ENCODE data around the gene ARHGAP10. TPM values are rescaled to one million over a fixed set of nuclear protein-coding genes. Genes with fewer than 3 reads are reported as not detected.
A peak's percentile ranks its signal among the peaks of the same experiment; 100 is the strongest.

ARHGAP10 gene
- total RNA-seq, 1 donor from 2014 or later = 28.0 TPM

DNA sequence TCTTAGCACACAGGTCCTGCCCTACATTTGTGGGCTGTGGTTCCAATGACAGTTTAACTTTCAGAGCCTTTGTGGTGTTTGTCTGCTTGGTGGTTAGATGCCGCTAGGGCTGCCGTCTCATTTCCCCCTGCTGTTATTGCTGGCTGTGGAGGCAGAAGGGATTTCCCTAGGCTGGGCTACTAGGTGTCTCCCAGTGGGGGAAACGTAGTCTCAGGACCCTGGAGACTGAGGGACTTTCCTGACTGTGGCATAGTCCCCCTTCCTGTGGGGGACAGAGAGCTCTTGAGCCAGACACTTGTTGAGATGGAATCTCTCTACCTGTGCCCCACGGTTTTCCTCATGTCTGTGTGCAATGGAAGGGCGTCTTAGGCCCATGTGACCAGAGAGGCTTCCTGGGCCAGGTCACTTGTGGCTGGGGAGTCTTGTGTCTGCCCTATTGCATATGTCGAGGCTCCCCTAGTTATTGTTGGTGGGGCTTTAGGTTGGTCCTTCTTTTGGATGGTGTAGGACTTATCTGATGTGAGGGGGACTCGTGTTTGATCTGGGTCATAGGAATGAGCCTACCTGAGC is 68.2 kb downstream of the ARHGAP10 start:
- Histone ChIP-seq H3K4me1 (ENCODE audit: insufficient read depth, low read length) (no peaks in the 10 kb centered on the region), H3K36me3 (ENCODE audit: insufficient read depth, low read length) (no peaks in the 10 kb centered on the region), H3K9me3 (ENCODE audit: insufficient read depth, low read depth, low read length) (no peaks in the 10 kb centered on the region), H3K4me3 (ENCODE audit: insufficient read depth, low read depth, low read length) (no peak overlapping the region), H3K9ac (ENCODE audit: low read length) (no peak overlapping the region), H3K79me2 (ENCODE audit: insufficient read depth, low read length) (peaks cover 65% of the 10 kb centered on the region), H3K27ac (ENCODE audit: low read depth, low read length) (no peak overlapping the region), H2AFZ (ENCODE audit: low read depth, low read length) (no peak overlapping the region), H3K27me3 (ENCODE audit: insufficient read depth, low read length) (no peaks in the 10 kb centered on the region), H3K4me2 (ENCODE audit: low read length) (no peak overlapping the region), H4K20me1 (ENCODE audit: insufficient read depth, low read length) (peaks cover 58% of the 10 kb centered on the region)
- Mint-ChIP-seq H3K36me3 (ENCODE audit: low read depth, unreplicated experiment) (peaks cover 2% of the 10 kb centered on the region), H3K4me1 (ENCODE audit: low read depth, unreplicated experiment) (peaks cover 18% of the 10 kb centered on the region), H3K9me3 (ENCODE audit: unreplicated experiment) (peaks cover 1% of the 10 kb centered on the region), H3K4me3 (ENCODE audit: unreplicated experiment) (no peak overlapping the region), H3K27ac (ENCODE audit: unreplicated experiment) (peak overlapping the region; percentile 43), H3K27me3 (ENCODE audit: low read depth, unreplicated experiment) (no peaks in the 10 kb centered on the region)
- DNase-seq (ENCODE audit: low read depth) = peak; percentile 36
- TF ChIP-seq, protein P1, sequence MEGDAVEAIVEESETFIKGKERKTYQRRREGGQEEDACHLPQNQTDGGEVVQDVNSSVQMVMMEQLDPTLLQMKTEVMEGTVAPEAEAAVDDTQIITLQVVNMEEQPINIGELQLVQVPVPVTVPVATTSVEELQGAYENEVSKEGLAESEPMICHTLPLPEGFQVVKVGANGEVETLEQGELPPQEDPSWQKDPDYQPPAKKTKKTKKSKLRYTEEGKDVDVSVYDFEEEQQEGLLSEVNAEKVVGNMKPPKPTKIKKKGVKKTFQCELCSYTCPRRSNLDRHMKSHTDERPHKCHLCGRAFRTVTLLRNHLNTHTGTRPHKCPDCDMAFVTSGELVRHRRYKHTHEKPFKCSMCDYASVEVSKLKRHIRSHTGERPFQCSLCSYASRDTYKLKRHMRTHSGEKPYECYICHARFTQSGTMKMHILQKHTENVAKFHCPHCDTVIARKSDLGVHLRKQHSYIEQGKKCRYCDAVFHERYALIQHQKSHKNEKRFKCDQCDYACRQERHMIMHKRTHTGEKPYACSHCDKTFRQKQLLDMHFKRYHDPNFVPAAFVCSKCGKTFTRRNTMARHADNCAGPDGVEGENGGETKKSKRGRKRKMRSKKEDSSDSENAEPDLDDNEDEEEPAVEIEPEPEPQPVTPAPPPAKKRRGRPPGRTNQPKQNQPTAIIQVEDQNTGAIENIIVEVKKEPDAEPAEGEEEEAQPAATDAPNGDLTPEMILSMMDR (IDR thresholded peaks at IDR 0.05; ENCODE audit: insufficient read depth, low read depth, low read length) = no peak
- TF ChIP-seq EZH2 (IDR thresholded peaks at IDR 0.05; ENCODE audit: insufficient read depth, low read length) = no peak
- no peak for FAIRE-seq

DNA sequence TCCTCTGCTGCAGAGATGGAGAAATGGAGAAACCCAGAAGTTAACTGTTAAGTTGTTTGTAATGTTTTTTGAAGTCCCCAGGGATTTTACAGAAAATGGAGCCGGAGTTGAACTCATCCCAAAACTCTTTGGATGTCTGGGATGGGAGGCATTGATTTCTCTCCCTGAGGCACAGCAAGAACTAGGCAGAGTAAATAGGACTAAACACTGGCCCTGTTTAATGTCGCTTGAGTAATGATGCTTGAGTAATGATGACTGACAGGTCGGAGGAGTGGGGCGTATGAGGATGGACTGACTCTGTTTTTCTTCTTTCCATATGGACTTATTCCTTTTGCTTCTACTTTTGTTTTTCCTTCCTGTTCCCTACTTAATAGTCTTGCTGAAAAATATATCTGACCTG is 69.9 kb downstream of the ARHGAP10 start:
- peaks cover 73% of the 10 kb centered on the region for H3K79me2 ChIP-seq (ENCODE audit: insufficient read depth, low read length)
- peaks cover 63% of the 10 kb centered on the region for H4K20me1 ChIP-seq (ENCODE audit: insufficient read depth, low read length)
- H3K4me3 Mint-ChIP-seq (ENCODE audit: unreplicated experiment) = no peak overlapping the region
- peaks cover 2% of the 10 kb centered on the region for H3K36me3 Mint-ChIP-seq (ENCODE audit: low read depth, unreplicated experiment)
- DNase-seq (ENCODE audit: low read depth) = no peak
- no peaks in the 10 kb centered on the region for H3K27me3 ChIP-seq (ENCODE audit: insufficient read depth, low read length)
- TF ChIP-seq, protein P1 (IDR thresholded peaks at IDR 0.05; ENCODE audit: insufficient read depth, low read depth, low read length) = no peak
- no peak for TF ChIP-seq EZH2 (IDR thresholded peaks at IDR 0.05; ENCODE audit: insufficient read depth, low read length)
- no peaks in the 10 kb centered on the region for H3K27me3 Mint-ChIP-seq (ENCODE audit: low read depth, unreplicated experiment)
- peaks cover 18% of the 10 kb centered on the region for H3K4me1 Mint-ChIP-seq (ENCODE audit: low read depth, unreplicated experiment)
- H3K9ac ChIP-seq (ENCODE audit: low read length) = no peak overlapping the region
- H3K4me2 ChIP-seq (ENCODE audit: low read length) = no peak overlapping the region
- no peaks in the 10 kb centered on the region for H3K4me1 ChIP-seq (ENCODE audit: insufficient read depth, low read length)
- H3K9me3 ChIP-seq (ENCODE audit: insufficient read depth, low read depth, low read length) = no peaks in the 10 kb centered on the region
- H3K27ac Mint-ChIP-seq (ENCODE audit: unreplicated experiment) = no peak overlapping the region
- FAIRE-seq = no peak
- no peak overlapping the region for H3K27ac ChIP-seq (ENCODE audit: low read depth, low read length)
- no peak overlapping the region for H3K4me3 ChIP-seq (ENCODE audit: insufficient read depth, low read depth, low read length)
- H3K36me3 ChIP-seq (ENCODE audit: insufficient read depth, low read length) = no peaks in the 10 kb centered on the region
- H3K9me3 Mint-ChIP-seq (ENCODE audit: unreplicated experiment) = peaks cover 1% of the 10 kb centered on the region
- no peak overlapping the region for H2AFZ ChIP-seq (ENCODE audit: low read depth, low read length)

DNA sequence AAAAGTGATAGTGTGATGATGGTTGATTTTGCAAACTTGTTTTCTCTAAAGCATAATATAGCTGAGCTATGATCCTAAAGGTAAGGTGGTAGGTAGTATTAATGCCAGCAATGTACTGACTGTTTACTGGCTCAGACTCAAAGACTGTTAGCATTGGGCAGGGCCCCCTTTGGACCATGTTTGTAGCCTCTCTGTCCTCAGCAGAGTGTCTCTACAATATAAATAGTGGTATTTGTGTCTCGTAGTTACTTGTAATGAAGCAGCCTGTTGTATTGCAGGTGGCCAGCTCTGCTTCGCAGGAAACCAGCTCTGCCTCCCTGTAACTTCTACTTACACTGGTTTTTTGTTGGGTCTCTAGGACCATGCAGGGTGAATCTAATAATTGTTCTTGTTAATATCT is 70.5 kb downstream of the ARHGAP10 start:
- Histone ChIP-seq H3K27me3 (ENCODE audit: insufficient read depth, low read length) (no peaks in the 10 kb centered on the region), H3K4me3 (ENCODE audit: insufficient read depth, low read depth, low read length) (no peak overlapping the region), H3K36me3 (ENCODE audit: insufficient read depth, low read length) (no peaks in the 10 kb centered on the region), H3K9me3 (ENCODE audit: insufficient read depth, low read depth, low read length) (no peaks in the 10 kb centered on the region), H3K27ac (ENCODE audit: low read depth, low read length) (no peak overlapping the region), H3K4me1 (ENCODE audit: insufficient read depth, low read length) (no peaks in the 10 kb centered on the region), H2AFZ (ENCODE audit: low read depth, low read length) (no peak overlapping the region), H4K20me1 (ENCODE audit: insufficient read depth, low read length) (peaks cover 65% of the 10 kb centered on the region), H3K79me2 (ENCODE audit: insufficient read depth, low read length) (peaks cover 70% of the 10 kb centered on the region), H3K9ac (ENCODE audit: low read length) (no peak overlapping the region), H3K4me2 (ENCODE audit: low read length) (no peak overlapping the region)
- Mint-ChIP-seq H3K4me1 (ENCODE audit: low read depth, unreplicated experiment) (peaks cover 18% of the 10 kb centered on the region), H3K9me3 (ENCODE audit: unreplicated experiment) (peaks cover 1% of the 10 kb centered on the region), H3K27me3 (ENCODE audit: low read depth, unreplicated experiment) (no peaks in the 10 kb centered on the region), H3K4me3 (ENCODE audit: unreplicated experiment) (no peak overlapping the region), H3K36me3 (ENCODE audit: low read depth, unreplicated experiment) (peaks cover 2% of the 10 kb centered on the region), H3K27ac (ENCODE audit: unreplicated experiment) (no peak overlapping the region)
- FAIRE-seq = no peak
- DNase-seq (ENCODE audit: low read depth) = no peak
- TF ChIP-seq, protein P1 (IDR thresholded peaks at IDR 0.05; ENCODE audit: insufficient read depth, low read depth, low read length) = no peak
- TF ChIP-seq EZH2 (IDR thresholded peaks at IDR 0.05; ENCODE audit: insufficient read depth, low read length) = no peak

Data from astrocyte (in vitro differentiated cells and primary cell).